ENCODE results near the gene KDM3B.
"Not testable (repeated sequence)": the region's sequence is repeated elsewhere in the genome, so short reads cannot be mapped to it uniquely, and the experiment has no call there.

The KDM3B gene

DNA sequence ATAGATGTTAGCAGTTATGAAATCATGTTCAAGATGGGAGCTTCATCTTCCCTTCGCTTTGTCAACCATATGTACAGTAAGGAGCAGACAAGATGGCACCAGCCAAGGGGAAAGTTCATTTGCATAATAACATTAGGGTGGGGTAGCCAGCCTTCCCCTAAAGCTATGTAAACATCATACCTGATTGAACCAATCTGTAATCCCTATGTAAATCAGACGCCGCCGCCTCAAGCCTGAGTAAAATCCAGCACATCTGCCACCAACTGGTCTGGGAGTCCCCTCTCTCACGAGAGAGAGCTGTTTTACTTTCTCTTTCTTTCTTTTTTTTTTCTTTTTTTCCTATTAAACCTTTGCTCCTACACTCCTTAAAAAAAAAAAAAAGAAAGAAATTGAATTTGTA, 55.5 kb downstream of the KDM3B start:
- DNase-seq, result no peak

DNA sequence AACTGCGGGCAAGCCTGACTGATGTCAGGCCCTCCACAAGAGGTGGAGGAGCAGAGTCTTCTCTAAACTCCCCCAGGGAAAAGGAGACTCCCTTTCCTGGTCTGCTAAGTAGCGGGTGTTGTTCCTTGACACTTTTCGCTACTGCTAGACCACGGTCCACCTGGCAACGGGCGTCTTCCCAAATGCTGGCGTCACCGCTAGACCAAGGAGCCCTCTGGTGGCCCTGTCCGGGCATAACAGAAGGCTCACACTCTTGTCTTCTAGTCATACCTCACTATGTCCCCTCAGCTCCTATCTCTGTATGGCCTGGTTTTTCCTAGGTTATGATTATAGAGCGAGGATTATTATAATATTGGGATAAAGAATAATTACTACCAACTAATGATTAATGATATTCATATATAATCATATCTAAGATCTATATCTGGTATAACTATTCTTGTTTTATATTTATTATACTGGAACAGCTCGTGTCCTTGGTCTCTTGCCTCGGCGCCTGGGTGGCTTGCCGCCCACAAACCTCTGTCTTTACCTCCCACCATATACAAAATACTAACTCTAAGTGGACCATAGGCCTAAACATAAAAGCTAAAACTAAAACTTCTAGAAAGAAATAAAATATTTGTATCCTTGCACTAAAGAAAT, 58.6 kb downstream of the KDM3B start:
- DNase-seq, result not testable (repeated sequence)

DNA sequence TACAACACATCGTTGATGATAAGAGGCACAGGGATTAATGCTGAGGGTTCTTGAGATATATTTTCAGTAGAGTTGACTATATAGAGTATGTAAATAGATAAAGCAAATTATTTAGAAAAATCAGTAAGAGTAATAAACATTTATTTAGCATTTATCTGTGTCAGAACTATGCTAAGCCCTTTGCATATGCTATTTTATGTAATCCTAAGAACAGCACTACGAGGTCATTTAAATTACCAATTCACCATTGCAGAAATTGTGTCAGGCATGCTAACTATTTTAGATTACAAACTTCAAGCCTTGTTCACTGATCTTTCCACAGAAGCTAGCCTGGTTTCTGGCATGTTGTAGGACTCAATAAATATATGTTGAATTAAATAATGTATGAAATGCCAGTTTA, 66.0 kb downstream of the KDM3B start:
- DNase-seq, result no peak

DNA sequence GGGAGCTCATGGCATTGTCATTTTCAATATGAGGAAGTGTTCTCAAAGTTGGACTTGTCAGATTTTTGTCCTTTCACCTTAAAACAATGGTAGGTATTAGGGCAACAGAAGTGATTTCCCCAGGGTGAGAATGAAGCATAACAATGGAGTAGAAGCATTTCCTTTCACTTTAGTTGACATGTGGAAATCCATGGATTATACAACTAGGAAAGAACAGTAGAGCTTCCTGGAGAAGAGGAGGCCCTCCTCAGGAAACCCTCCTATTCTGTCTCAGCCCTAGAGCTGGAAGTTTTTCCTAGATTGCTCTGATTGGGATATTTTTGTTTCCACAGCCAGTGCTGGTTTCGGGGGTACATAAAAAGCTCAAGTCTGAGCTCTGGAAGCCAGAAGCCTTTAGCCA, 72.6 kb downstream of the KDM3B start:
- no peak for DNase-seq

DNA sequence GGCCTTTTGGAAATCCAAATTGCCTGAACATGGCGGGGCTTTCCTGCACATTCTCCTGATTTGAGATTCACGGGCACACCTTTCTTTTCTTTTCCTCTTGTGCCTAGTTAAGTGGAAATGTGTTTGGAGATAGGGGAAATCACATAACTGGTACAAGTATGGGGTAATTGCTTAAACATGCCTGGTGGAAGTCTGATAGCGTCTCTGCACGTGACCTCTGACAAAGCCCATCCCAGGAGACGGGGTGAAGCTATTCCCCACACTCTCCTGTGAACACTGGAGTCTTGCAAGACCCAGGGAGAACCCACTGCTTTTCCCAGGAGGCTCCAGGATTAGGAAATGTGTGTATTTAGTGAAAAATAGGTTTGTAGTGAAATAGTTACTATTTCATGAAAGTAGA, 83.5 kb downstream of the KDM3B start:
- DNase-seq, result no peak

DNA sequence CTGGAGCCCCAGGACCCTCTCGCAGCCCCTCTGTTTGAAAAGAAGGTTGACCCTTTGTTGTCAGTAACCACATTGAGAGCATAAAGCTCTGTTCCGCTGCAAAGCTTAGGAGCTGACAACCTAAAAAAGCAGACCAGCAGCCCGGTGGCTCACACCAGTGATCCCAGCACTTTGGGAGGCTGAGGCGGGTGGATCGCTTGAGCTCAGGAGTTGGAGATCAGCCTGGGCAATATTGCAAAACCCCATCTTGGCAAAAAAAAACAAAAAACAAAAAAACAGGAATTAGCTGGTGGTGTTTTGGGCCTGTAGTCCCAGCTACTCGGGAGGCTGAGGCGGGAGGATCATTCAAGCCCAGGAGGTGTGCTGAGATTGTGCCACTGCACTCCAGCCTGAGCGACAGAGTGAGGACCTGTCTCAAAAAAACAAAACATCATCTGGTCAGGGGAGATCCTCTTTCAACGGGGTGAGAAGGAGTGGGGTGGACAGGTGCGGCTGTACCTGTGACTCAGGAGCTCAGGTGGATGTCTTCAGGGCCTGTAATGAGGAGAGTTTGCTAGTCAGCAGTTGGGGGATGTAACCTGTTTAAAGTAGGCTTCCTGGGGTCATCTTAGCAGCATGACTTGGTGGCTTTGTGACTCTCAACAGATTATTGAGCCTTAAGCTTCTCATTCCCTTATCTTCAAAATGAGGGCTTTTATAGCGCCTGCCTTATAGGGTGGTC, 85.7 kb downstream of the KDM3B start:
- DNase-seq, result no peak

DNA sequence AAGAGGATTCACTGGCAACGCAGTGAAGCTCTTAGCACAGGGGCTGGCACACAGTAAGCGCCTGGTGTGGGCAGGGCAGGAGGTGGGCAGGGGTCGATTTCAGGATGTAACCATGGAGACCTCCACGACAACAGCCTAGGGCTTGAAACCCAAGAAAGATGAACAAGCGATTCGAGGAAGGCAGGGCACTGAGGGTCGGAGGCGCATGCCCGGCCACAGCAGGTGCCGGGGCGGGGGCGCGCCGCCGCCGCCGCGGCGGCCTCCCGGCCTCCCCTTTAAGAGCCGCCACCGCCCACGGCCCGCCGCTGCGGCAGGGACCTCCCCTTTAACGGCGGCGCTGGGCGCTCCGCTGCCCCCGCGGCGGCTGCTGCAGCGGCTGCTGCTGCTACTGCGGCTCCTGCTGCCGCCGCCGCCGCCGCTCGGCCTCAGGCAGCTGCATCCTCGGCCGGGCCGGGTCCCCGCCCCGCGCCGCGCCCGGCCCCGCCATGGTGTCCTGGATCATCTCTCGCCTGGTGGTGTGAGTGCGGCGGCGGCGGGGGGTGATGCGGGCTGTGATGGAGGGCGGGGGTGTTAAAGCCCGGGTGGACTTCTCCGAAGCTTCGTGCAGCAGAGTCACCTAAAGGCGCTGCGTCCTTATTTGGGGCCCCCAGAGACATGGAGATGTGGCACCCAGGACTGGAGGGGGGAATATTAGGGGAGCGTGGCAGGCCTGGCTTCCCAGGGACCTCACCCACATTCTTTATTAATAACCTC, 86.4 kb downstream of the KDM3B start, which contains the start of gene REEP2:
REEP2 (plus strand) TSS at position 334 of the 753 bp plus-strand sequence; CDS start at position 486, 152 bp downstream.
- peak; percentile 51 for DNase-seq

DNA sequence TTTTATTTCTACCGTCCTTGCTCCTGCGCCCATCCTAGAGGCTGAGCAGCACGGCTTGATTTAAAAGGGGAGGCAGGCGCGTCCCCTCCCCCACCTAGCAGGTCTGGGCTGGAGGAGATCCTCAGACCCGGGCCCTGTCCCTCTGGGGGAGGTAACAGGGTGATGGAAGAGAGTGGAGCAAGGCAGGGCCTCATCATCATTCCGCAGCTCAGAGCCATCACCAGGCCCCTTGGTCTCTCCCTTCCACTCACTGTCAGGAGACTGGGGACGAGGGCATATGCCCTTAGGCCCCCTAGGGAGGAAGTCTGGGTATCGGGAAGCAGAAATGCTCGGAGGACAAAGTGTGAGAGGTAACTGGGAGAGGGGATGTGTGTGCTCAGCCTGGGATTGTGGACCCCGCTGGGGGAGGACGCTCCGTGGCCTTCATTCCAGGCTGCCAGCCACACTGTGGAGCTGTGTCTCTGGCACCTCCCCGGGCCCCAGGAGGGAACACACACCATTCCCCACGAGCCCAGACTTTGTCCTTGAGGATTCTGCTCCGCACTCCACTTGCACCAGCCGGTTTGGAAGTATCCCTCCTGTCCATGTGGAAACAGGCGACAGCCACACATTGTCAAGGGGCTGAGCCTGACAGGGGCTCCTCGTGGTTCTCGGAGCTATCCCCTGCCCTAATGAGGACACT, 87.1 kb downstream of the KDM3B start:
- DNase-seq, result no peak

DNA sequence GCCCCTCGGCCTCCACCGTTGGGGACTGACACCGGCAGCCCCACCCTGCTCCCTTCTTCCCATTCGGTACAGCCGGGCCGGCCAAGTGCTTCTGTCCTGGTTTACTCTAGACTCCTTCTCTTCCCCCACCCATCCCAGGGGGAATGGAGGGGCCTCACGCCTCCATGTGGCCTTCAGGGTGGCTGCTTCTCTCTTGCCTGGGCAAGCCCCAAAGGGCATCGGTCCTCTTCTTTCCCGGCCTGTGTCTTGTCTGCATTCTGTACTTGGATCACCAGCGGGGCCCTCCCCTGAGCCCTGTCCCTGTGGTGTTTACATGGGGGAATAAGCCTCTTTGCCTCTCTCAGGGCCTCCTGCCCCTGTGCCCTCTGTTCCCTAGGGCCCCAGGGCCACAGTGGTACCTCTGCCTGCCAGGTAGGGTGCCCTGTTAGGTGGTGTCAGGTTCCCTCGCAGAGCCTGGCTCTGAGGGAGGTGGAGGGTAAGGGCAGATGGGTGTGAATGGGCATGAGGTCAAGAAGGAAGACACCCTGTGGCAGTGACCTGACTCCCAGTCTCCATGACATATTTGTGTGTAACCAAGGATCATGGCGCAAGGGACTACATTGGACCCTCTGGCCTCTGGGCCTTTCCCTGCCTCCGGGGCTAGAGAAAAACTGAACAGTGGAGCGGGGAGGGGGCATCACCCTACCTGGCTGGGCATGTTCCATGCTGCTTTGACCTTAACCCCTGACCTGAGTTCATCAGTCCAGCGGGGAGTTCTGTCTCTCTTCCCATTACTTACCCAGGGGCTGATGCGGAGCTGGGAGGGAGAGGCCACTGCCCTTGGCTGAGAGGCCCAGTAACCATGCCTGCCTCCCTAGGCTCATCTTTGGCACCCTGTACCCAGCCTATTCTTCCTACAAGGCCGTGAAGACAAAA, 87.9 kb downstream of the KDM3B start:
- DNase-seq, result no peak

DNA sequence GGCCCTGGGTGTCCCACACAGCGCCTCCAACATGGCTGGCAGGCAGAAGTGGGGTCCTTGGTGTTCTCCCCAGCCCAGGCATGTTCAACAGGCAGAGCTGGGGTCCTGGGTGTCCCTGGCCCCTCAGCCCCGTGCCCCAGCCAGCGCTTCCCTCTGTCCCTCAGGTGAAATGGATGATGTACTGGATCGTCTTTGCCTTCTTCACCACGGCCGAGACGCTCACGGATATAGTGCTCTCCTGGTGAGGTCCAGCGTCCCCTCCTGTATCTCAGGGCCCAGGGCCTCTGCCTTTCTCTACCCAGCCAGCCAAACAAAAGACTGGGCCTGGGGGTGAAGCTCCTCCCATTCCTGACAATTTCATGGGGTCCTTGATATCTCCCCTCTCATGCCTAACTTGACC, 88.7 kb downstream of the KDM3B start:
- DNase-seq, result no peak

DNA sequence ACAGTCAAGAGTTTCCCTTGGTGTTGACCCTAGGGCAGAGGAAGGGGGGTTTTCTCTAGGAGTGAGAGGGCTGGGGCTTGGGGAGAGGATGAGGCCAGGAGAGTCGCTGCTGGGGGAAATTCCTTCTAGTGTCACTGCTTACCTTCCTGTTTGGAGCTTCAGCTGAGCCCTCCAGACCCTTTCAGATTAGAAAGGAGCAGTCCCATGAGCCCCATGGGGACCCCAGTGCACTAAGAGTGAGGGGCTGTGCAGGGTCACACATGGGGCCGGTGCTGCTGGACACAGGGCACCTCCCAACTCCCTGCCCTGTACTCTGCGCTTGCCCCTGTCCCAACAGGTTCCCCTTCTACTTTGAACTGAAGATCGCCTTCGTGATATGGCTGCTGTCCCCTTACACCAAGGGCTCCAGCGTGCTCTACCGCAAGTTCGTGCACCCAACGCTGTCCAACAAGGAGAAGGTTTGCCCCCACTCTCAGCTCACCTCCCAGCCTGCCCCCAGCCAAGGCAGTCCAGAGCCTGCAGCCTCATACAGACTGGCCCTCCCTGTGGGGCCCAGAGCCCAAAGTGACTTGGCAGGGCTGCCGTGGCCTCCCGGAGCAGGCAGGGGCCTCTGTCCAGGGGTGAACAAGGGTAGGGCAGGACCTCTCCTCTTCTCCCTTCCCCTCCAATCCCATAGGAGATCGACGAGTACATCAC, 91.7 kb downstream of the KDM3B start:
- DNase-seq, result no peak

DNA sequence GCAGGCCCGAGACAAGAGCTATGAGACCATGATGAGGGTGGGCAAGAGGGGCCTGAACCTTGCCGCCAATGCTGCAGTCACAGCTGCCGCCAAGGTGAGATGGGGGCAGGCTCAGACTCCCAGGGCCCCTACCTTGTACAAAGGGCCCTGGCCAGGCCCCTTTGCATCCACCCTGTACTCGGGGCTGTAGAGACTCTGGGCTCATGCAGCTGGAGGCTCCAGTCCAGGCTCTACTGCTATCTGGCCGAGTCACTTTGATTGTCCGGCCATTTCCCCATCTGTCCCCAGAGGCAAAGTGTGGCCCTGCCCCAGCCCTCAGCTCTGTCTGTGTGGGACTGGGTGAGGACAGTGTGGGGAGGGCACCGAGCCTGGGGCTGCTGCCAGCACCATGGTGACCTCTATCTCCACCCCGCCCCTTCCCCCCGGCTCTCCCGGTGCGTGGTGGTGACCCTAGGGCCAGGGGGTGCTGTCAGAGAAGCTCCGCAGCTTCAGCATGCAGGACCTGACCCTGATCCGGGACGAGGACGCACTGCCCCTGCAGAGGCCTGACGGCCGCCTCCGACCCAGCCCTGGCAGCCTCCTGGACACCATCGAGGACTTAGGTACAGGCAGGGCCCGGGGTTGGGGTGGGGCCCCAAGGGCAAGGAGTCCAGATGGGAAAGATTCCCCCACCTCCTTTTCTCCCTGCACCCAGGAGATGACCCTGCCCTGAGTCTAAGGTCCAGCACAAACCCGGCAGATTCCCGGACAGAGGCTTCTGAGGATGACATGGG, 92.5 kb downstream of the KDM3B start:
- DNase-seq, result no peak

DNA sequence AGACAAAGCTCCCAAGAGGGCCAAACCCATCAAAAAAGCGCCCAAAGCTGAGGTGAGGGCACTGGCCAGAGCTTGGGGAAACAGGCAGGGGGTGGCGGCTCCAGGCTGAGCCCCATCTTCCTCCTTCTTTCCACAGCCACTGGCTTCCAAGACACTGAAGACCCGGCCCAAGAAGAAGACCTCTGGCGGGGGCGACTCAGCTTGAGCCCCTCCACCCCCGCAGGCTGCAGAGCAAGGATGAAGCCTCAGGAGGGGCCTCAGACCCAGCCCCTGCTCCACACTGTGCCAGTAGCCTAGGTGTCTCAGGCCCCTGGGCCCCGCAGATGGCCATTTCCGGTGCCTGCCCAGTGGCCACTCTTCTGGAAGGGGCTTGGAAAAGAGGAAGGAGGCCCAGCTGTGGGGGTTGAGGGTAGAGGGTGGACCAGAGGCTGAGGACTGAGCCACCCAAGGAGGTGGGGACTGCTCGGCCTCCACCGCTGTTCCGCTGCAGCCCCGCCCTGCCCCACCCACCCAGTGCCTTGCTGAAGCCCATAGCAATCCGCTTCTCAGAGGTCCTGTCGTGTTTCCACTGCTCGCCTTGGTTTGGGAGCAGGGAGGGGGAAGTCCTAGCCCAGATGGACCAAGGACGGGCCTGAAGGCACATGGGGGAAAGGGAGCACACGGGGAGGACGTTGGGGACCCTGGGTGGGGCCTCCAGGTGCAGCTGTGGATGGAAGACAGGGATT, 93.2 kb downstream of the KDM3B start:
- no peak for DNase-seq

DNA sequence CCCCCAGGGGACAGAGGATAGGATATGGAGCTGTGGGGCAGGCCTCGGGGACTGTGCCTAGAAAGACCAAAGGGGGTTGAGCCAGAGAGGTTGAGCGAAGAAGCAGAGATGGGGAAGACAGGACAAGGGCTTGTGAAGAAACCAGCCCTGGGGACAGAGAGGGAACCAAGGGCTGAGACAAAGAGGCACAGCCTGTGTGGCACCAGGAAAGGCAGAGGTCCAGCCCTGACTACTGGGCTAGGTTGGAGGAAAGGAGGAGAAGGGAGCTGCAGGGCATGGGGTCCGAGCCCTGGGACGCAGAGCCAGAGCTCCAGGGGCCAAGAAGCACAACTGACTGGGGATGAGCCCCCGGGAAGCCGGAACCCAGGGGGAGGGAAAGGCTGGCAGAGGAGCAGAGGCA, 95.6 kb downstream of the KDM3B start:
- no peak for DNase-seq

DNA sequence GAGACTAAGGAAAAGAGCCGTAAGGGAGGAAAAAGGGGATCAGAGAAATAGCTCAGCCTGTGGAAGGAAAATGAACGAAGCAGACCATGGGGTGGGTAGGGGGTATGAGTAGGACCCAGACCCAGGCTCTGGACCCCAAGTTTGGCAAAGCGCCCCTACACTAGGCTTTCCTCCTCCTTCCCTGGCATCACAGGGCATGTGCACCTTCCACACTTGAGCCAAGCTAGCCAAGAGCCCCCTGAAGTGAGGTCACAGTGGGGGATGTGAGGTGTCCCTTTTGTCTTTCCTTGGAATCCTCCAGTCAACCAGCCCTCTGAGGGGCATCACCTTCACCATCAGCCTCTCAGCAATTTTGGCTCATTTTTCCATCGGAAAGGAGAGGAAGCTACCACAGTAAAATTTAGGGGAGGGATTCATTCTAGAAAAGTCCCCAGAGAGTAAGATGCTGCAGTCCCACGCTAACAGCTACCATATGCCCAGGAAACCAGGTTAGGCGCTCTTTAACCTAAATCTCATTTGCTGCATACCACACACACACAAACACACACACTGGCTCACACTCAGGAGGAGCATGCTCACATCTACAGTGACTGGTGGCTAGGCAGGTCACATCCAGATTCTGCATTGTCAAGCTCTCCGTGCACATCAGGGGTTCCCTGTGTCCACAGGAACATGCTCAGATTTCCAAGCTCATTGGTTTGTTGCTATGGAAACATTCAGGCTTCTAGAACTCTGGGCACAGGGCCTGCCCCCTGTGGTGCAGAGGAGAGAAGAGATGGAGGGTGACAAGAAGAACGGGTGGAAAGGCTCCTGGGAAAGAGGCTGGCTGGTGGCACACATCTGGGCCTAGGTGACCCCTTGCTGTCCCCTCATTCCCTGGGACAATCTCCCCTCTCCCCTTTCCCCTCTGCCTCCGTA, 96.3 kb downstream of the KDM3B start:
- no peak for DNase-seq

DNA sequence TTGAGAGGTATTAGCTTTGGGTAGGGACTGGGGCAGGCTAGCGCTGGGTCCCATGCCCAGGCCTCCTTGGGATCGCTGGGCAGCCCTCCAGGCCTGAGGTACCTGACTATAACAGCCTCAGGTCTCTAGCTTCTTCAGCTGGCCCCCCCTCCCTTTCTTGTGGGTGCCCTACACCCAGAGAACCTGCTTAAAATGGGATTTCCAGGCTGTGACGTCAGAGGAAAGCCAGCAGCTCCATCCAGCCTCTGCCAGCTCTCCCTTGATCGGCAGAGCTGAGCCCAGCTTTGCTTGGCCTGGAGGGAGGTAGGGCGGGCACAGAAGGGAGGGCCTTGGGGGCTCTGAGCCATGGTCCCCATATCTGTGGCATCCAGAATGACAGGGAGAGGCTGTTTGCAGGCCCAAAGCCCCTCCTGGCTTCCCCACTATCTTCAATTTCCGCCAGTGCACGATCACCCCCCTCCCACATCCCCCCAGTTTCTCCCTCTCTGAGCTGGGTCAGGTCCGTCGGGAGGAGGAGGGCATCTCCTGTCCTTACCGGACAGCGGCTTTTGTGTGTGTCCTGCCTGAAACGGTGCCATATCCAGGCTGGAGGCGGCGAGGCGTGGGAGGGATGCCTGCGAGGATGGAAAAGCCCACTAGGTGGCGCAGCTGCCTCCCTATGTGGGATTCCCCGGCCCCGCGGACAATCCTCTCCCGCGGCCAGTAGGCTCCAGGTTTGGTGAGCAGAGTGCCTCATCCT, 97.2 kb downstream of the KDM3B start:
- peak; percentile 73 for DNase-seq

DNA sequence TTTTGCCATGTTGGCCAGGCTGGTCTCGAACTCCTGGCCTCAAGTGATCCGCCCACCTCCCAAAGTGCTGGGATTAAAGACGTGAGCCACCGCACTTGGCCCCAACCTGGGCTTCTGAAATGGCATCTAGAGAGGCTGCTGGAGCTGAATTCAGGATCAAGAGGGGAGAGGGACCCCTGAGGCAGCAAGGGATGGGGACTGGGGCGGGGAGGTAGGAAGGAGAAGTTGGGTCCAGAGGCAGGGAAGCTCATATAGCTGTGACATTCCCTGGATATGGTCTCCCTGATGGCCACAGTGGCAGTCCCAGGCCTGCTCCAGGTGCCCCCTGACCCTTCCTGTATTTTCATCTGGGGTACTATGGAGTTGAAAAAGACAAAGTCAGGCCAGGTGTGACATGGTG, 98.5 kb downstream of the KDM3B start:
- no peak for DNase-seq

DNA sequence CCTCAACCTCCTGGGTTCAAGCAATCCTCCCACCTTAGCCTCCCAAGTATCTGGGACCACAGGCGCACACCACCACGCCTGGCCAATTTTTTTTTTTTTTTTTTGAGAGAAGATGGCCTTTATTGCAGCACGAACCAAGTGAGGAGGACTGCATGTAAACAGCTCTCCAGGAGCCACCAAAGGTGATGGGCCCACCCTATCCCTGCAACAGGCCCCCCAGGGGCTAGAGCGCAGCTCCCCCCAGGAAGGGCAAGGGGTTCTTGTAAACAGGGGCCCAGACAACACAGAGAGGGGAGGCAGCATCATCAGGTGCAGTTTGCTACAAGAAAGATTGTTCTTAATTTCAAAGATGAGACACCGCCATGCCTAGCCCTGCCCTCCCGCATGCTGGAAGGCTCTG, 100.2 kb downstream of the KDM3B start:
- DNase-seq, result no peak

All from activated gamma-delta T cell treated with Interleukin-2 at 50 U/mL for 16 hours (primary cell).